Islet precursor cell (in vitro differentiated cells): ENCODE measurements around the gene PRKRIP1.
"Not testable (repeated sequence)": the region's sequence is repeated elsewhere in the genome, so short reads cannot be mapped to it uniquely, and the experiment has no call there.

Experiments used
- DNase-seq: peaks from one replicate; pipeline ENCODE4 v3.0.0-alpha.2; 2018

Gene PRKRIP1

DNA sequence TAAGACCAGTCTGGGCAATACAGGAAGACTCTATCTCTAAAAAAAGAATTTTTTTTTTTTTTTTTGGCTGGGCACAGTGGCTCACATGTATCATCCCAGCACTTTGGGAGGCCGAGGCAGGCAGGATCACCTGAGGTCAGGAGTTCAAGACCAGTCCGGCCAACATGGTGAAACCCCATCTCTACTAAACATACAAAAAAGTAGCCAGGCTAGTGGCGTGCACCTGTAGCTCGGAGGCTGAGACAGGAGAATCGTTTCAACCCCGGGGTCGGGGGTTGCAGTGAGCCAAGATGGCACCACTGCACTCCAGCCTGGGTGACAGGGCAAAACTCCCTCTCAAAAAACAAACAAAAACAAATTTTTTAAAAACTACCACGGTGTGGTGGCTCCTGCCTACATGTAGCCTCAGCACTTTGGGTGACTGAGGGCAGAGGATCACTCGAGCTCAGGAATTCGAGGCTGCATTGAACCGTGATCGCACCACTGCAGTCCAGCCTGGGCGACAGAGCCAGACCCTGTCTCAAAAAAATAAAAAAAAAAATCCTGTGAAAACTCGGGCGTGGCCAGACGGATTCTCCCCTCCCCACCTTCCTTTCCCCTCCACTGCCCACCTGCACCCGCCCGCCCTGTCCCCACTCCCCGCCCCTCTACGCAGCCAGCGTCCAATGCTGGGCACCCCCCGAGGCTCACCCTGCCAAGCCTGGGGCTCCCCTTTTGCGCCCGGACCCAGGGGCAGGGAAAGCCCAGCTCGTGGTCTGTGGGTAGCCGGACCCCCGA, 36.5 kb downstream of the PRKRIP1 start:
- peak; percentile 65 for DNase-seq

DNA sequence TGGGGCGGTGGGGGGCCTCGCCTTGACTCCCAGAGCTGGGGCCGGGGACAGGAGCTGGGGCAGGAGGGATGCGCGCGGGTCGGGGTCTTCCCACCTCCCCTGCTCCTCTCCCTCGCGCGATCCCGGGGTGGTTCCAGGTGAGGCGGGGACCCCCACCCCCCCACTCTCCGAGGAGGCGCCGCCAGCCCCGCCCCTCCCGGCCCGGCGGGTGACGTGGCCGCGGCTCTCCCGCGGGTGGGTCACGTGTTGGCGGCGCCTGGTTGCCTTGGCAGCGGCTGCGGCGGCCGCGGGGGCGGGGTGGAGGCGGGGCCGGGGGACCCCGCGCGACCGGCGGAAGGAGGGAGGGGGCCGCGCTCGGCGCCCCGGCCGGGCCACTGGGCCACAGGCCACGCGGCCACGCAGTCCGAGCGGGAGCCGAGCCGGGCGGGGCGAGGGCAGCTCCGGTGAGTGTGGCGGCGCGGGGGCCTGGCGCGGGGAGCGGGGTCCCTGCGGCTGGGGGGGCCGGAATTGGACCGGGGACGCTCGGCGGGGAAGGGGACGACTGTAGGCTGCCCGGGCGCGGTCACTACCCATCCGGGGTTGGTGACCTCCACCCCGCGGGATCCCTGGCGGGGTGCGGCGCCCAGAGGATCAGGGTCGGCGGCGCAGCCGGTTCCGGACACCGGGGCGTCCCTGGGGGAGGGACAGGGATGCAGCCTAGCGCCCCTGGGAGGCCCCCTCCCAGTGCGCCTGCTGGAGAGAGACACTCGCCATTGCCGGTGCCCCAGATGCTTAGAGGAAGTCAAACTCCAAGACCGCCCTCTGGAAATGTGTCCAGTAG, 37.3 kb downstream of the PRKRIP1 start, which contains the start of gene ORAI2:
Gene ORAI2, plus strand, starts transcription at position 357 of the 820 bp plus-strand sequence. CDS start 5,382 bp downstream, outside the sequence.
- peak; percentile 86 for DNase-seq

DNA sequence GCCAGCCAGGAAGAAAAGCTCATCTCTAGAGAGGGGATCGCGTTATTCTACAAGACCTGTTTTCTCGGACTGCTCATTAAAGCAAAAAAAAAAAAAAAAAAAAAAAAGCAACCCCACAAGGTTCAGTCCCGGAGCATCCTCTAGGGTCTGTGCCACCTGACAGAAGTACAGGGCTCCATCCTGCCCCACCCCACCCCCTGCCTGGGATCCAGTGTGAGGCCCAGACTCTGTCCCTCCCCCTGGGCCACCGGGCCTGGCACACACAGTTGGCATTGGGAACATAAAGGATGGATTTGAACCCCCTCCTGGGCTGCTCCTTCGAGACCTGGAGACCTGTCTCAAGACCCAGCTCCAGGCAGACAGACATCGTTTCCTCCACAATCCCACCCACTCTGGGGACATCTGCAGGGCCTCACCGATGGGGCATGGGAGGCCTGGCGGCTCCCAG, 37.9 kb downstream of the PRKRIP1 start:
- no peak for DNase-seq

DNA sequence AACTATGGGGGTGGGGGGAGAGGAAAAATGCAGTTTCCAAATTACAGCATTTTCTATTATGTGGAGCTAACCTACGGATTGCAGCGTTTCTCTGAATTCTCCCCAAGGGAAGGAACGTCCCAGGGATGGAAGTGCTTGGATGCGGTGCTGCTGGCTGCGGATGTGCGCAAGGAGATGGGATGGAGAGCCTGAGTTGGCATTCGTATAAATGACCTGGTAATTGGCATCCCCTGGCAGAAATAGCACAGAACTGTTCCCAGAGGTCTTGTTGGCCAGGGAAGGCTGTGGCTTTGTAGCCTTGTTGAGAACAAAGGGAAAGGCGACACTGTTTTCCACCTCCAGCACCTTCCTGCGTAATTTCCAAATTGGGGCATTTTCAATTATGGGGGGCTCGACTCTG, 40.0 kb downstream of the PRKRIP1 start:
- no peak for DNase-seq

GRCh38 chr7:102439963-102440795, 44.0 kb downstream of the PRKRIP1 start:
- DNase-seq = peak; percentile 96

DNA sequence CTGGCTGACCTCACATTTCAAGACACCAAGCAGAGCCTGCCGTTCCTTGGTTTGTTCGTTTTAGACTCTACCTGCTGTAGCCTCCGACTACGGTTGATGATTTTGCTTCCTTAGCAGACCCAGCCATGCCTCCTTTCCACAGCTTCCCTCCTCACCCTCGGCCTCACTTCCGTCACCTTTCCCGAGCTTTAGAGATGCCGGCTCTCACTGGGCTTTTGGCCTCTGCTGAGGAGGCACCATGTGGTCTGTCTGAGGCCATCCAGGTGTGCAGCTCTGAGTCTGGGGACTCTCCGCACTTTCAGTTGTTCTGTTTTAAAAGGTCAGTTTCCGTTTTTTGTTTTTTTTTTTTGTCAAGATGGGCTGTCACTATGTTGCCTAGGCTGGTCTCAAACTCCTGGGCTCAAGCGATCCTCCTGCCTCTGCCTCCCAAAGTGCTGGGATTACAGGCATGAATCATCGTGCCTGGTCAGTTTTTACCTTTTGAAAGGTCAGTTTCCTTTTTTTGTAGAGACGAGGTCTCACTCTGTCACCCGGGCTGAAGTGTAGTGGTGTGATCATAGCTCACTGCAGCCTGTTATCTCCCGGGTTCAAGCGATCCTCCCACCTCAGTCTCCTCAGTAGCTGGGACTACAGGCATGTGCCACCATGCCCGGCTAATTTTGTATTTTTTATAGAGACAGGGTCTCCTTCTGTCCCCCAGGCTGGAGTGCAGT, 49.0 kb downstream of the PRKRIP1 start:
- DNase-seq = no peak

GRCh38 chr7:102445674-102446071, 49.5 kb downstream of the PRKRIP1 start:
- DNase-seq = no peak

DNA sequence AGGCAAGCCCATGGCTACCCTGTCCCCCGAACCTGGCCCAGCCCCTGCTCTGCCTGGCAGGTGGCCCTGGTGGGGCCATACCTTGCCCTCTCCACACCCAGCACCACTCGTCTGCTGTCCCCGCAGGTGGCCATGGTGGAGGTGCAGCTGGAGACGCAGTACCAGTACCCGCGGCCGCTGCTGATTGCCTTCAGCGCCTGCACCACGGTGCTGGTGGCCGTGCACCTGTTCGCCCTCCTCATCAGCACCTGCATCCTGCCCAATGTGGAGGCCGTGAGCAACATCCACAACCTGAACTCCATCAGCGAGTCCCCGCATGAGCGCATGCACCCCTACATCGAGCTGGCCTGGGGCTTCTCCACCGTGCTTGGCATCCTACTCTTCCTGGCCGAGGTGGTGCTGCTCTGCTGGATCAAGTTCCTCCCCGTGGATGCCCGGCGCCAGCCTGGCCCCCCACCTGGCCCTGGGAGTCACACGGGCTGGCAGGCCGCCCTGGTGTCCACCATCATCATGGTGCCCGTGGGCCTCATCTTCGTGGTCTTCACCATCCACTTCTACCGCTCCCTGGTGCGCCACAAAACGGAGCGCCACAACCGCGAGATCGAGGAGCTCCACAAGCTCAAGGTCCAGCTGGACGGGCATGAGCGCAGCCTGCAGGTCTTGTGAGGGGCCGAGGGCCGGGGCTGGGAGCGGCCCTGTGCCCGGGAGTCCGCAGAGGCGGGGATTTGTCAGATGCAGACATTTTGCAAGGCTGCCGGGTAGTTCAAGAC, 50.4 kb downstream of the PRKRIP1 start:
- peak; percentile 47 for DNase-seq

DNA sequence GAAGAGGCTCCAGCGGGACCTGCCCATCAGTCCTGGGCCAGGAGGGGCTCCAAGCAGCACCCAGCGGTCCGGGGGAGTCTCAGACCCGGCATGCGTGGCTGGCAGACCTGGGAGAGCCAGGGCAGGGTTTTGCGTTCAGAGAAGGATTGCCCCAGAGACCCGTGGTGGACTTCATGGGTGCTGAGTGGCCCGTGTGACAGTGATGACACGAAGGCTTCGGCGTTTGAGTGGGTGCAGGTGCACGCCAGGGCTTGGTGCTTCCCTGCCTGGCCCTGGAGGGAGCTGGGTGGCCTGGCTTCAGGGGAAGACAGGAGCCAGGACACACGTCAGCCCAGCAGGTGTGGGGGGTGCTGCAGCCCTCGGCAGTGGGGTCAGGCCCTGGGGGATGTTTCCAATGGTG, 51.1 kb downstream of the PRKRIP1 start:
- DNase-seq = peak; percentile 48

- no peak for DNase-seq
Observed at GRCh38 chr7:102449136-102449535, 53.0 kb downstream of the PRKRIP1 start.

DNA sequence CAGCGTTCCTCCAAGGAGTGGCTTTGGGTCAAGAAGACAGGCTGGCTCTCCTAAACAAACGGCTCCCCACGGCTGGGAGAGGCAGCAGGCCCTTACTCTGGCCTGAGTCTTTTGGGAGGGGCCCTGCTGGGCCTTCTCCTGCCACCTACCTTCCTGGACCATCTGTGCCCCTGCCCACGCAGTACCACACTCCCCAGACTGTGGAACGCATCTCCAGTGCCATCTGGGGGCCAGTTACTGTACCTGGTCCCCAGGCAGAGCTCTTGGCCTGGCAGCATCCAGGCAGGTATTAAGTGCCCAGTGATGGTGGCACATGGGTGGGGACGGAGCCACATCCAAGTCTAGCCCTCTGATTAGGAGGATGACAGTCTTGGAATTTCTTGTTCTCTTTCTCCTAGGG, 54.1 kb downstream of the PRKRIP1 start:
- DNase-seq = peak; percentile 43

- DNase-seq = peak; percentile 87
Observed at GRCh38 chr7:102451371-102452054, 55.4 kb downstream of the PRKRIP1 start.

DNA sequence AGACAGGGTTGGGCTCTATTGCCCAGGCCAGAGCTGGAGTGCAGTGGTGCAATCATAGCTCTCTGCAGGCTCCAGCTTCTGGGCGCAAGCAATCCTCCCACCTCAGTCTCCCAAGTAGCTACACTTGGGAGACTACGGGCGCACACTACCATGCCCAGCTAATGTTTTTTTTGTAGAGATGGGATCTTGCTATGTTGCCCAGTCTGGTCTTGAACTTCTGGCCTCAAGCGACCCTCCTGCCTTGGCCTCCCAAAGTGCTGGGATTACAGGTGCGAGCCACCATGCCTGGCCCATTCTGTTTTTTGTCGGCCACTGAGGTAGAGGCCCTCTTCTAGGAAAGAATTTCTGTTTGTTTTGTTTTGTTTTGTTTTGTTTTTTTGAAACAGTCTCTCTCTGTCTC, 56.3 kb downstream of the PRKRIP1 start:
- no peak for DNase-seq

DNA sequence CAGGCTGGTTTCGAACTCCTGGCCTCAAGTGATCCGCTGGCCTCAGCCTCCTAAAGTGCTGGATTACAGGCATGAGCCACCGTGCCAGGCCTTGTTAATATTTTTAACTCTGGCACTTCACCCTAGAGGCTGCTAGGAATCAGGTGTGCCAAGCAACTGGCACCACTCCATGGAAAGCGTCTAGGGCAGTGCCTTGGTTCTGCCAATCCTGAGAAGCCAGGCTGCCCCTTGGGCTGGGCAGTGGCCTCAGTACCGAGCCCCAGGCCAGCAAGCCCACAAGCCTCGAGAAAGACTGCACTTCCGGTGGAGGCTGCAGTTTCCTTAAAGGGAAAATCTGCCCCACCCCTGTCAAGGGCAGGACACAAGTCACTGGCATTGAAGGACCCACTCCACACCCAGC, 57.2 kb downstream of the PRKRIP1 start:
- DNase-seq = no peak

- DNase-seq = peak; percentile 48
Observed at GRCh38 chr7:102454468-102454867, 58.3 kb downstream of the PRKRIP1 start.

DNA sequence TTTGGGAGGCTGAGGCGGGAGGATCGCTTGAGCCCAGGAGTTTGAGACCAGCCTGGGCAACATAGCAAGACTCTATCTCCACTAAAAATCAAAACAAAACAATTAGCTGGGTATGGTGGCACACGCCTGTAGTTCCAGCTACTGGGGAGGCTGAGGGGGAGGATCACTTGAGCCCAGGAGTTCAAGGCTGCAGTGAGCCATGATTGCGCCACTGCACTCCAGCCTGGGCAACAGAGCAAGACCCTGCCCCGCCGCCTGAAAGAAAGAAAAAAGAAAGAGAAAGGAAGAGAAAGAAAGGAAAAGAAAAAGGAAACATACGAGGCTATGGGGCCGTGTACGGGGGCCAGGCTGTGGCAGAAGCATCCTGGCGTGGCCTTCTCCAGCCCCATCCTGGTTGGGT, 58.8 kb downstream of the PRKRIP1 start:
- DNase-seq = not testable (repeated sequence)

GRCh38 chr7:102455596-102455995, 59.4 kb downstream of the PRKRIP1 start:
- peak; percentile 48 for DNase-seq

GRCh38 chr7:102456327-102456726, 60.2 kb downstream of the PRKRIP1 start:
- DNase-seq = peak; percentile 71

- DNase-seq = peak; percentile 50
Observed at GRCh38 chr7:102457352-102457924, 61.3 kb downstream of the PRKRIP1 start.

DNA sequence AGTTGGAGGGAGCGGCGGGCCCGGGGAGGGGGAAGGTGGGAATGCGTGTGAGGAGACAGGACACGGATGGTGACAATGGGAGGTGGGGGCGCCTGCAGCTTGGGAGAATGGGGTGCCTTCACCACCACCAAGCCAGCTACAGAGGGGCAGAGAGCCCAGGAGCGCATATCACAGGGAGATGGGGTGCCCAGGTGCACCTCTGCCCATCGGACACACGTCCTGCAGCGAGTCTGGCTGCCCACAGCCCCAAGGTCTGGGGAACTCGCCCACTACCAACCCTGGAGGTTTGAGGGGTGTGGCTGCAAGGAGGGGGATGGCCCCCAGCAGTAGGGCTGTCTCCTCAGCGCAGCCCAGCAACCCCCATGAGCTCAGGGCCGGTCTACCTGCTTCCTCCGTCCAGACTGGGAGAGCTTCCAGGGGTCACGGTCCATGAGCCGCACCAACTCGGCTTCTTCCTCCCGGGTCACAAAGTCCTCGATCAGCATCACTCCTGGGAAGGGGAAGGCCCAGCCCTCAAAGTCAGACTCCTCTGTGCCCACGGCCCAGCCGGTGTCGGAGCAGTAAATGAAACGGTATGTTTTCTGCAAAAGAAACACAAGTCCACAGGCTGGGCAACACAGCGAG, 63.2 kb downstream of the PRKRIP1 start:
- DNase-seq = no peak
